ENCODE results near the gene BUD31. TPM values are rescaled to one million over a fixed set of nuclear protein-coding genes. Genes with fewer than 3 reads are reported as not detected.

The BUD31 gene
- total and polyA plus RNA-seq, 4 donors: 18.5 to 55.9 (median 32.0) TPM

- WGBS: 33% methylated on average over 7 of the region's 7 CpGs
- TF ChIP-seq ZBTB33 (IDR thresholded peaks at IDR 0.05): no peak
- peak; percentile 84 to 92 for TF ChIP-seq HNF4A (conservative IDR thresholded peaks at IDR 0.05)
- TF ChIP-seq SP1 (IDR thresholded peaks at IDR 0.05): peak; percentile 84
- no peak for TF ChIP-seq EGR1 (IDR thresholded peaks at IDR 0.05; ENCODE audit: low read depth in 2 of 2)
- TF ChIP-seq CTCF (IDR thresholded peaks at IDR 0.05; ENCODE audit: low read depth, low read length, missing input control): no peak
- TF ChIP-seq GABPA (IDR thresholded peaks at IDR 0.05 in 1 of 2, conservative IDR thresholded peaks at IDR 0.05 in 1 of 2): no peak
- TF ChIP-seq, protein P1, sequence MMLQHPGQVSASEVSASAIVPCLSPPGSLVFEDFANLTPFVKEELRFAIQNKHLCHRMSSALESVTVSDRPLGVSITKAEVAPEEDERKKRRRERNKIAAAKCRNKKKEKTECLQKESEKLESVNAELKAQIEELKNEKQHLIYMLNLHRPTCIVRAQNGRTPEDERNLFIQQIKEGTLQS (IDR thresholded peaks at IDR 0.05): no peak
- TF ChIP-seq, protein P2, sequence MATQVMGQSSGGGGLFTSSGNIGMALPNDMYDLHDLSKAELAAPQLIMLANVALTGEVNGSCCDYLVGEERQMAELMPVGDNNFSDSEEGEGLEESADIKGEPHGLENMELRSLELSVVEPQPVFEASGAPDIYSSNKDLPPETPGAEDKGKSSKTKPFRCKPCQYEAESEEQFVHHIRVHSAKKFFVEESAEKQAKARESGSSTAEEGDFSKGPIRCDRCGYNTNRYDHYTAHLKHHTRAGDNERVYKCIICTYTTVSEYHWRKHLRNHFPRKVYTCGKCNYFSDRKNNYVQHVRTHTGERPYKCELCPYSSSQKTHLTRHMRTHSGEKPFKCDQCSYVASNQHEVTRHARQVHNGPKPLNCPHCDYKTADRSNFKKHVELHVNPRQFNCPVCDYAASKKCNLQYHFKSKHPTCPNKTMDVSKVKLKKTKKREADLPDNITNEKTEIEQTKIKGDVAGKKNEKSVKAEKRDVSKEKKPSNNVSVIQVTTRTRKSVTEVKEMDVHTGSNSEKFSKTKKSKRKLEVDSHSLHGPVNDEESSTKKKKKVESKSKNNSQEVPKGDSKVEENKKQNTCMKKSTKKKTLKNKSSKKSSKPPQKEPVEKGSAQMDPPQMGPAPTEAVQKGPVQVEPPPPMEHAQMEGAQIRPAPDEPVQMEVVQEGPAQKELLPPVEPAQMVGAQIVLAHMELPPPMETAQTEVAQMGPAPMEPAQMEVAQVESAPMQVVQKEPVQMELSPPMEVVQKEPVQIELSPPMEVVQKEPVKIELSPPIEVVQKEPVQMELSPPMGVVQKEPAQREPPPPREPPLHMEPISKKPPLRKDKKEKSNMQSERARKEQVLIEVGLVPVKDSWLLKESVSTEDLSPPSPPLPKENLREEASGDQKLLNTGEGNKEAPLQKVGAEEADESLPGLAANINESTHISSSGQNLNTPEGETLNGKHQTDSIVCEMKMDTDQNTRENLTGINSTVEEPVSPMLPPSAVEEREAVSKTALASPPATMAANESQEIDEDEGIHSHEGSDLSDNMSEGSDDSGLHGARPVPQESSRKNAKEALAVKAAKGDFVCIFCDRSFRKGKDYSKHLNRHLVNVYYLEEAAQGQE (IDR thresholded peaks at IDR 0.05): no peak
- no peak for TF ChIP-seq NR2F2 (IDR thresholded peaks at IDR 0.05)
- TF ChIP-seq TAF1 (conservative IDR thresholded peaks at IDR 0.05): no peak
- TF ChIP-seq YY1 (IDR thresholded peaks at IDR 0.05): no peak
- no peak for TF ChIP-seq JUND (IDR thresholded peaks at IDR 0.05)
- TF ChIP-seq MAX (IDR thresholded peaks at IDR 0.05): no peak
- TF ChIP-seq HNF4G (IDR thresholded peaks at IDR 0.05): peak; percentile 61
- TF ChIP-seq RAD21 (IDR thresholded peaks at IDR 0.05): peak in 1 of 2 donors; percentile 24
- no peak for TF ChIP-seq FOXA2 (IDR thresholded peaks at IDR 0.05)
- TF ChIP-seq RXRA (IDR thresholded peaks at IDR 0.05): peak; percentile 77 to 90
- TF ChIP-seq FOXA1 (IDR thresholded peaks at IDR 0.05): no peak
- no peaks in the 10 kb centered on the region for H3K9me3 ChIP-seq (ENCODE audit: control insufficient read depth in 4 of 4, low read length in 3 of 4)
- peak; percentile 60 for DNase-seq (ENCODE audit: low spot score)
- H3K9ac ChIP-seq (ENCODE audit: low read depth in 1 of 2, low read length in 2 of 2): no peak overlapping the region
- H3K36me3 ChIP-seq (ENCODE audit: control insufficient read depth in 4 of 4, insufficient read depth in 3 of 4, low read depth in 1 of 4, low read length in 3 of 4): peaks cover 0 to 5% (median 0%) of the 10 kb centered on the region in 4 donors
- H3K27me3 ChIP-seq (ENCODE audit: control insufficient read depth in 4 of 4, insufficient read depth in 4 of 4, low read length in 3 of 4): no peaks in the 10 kb centered on the region
- no peak overlapping the region for H3K4me3 ChIP-seq (ENCODE audit: low read depth in 1 of 3, low read length in 3 of 3)
- H3K27ac ChIP-seq (ENCODE audit: low read depth in 1 of 2, low read length in 2 of 2): no peak overlapping the region
- peaks cover 13 to 23% (median 18%) of the 10 kb centered on the region in 4 donors for H3K4me1 ChIP-seq (ENCODE audit: control insufficient read depth in 4 of 4, insufficient read depth in 4 of 4, low read length in 3 of 4)
These were observed 27.1 kb upstream of the BUD31 start for GRCh38 chr7:99381664-99382075.

Data from liver (tissue), 9 donors.